Measurements from ENCODE around the gene TMTC2. TPM values are rescaled to one million over a fixed set of nuclear protein-coding genes. Genes with fewer than 3 reads are reported as not detected.

The TMTC2 gene
- total RNA-seq, 6 experiments from 2014 or later, result 0.75 to 3.2 (median 1.1) TPM

- H3K36me3 Mint-ChIP-seq (ENCODE audit: low read depth), result no peaks in the 10 kb centered on the region; the same call in 1 of the 2 replicates
- H3K9me3 Mint-ChIP-seq, result peaks cover 27% of the 10 kb centered on the region
- no peaks in the 10 kb centered on the region for H3K27me3 Mint-ChIP-seq (ENCODE audit: insufficient read depth)
- H3K27ac Mint-ChIP-seq, result no peak overlapping the region
- H3K4me3 Mint-ChIP-seq, result no peak overlapping the region
- H3K4me1 Mint-ChIP-seq (ENCODE audit: low read depth), result no peaks in the 10 kb centered on the region
- no peak for DNase-seq
- TF ChIP-seq CTCF (IDR thresholded peaks at IDR 0.05), result no peak
These were observed 60.0 kb downstream of the TMTC2 start for GRCh38 chr12:82746668-82747067.

- Mint-ChIP-seq H3K4me1 (ENCODE audit: low read depth) (no peaks in the 10 kb centered on the region), H3K4me3 (no peak overlapping the region), H3K27ac (no peak overlapping the region), H3K9me3 (peaks cover 17% of the 10 kb centered on the region), H3K36me3 (ENCODE audit: low read depth) (no peaks in the 10 kb centered on the region), H3K27me3 (ENCODE audit: insufficient read depth) (no peaks in the 10 kb centered on the region)
- DNase-seq, result no peak
- no peak for TF ChIP-seq CTCF (IDR thresholded peaks at IDR 0.05)
These were observed 62.3 kb downstream of the TMTC2 start for GRCh38 chr12:82749015-82749414.

- no peak for TF ChIP-seq CTCF (IDR thresholded peaks at IDR 0.05)
- Mint-ChIP-seq H3K4me3 (no peak overlapping the region), H3K36me3 (ENCODE audit: low read depth) (no peaks in the 10 kb centered on the region), H3K27me3 (ENCODE audit: insufficient read depth) (no peaks in the 10 kb centered on the region), H3K9me3 (peaks cover 17% of the 10 kb centered on the region), H3K4me1 (ENCODE audit: low read depth) (no peaks in the 10 kb centered on the region), H3K27ac (no peak overlapping the region)
- no peak for DNase-seq
These were observed 68.2 kb downstream of the TMTC2 start for GRCh38 chr12:82754856-82755255.

- H3K36me3 Mint-ChIP-seq (ENCODE audit: low read depth), result no peaks in the 10 kb centered on the region; the same call in 1 of the 2 replicates
- H3K9me3 Mint-ChIP-seq, result peaks cover 21% of the 10 kb centered on the region
- no peaks in the 10 kb centered on the region for H3K27me3 Mint-ChIP-seq (ENCODE audit: insufficient read depth)
- no peak overlapping the region for H3K4me3 Mint-ChIP-seq
- H3K4me1 Mint-ChIP-seq (ENCODE audit: low read depth), result no peaks in the 10 kb centered on the region
- no peak for DNase-seq
- TF ChIP-seq CTCF (IDR thresholded peaks at IDR 0.05), result no peak
- H3K27ac Mint-ChIP-seq, result no peak overlapping the region
These were observed 69.6 kb downstream of the TMTC2 start for GRCh38 chr12:82756303-82756702.

- Mint-ChIP-seq H3K36me3 (ENCODE audit: low read depth) (no peaks in the 10 kb centered on the region; the same call in 1 of the 2 replicates), H3K4me3 (no peak overlapping the region), H3K4me1 (ENCODE audit: low read depth) (no peaks in the 10 kb centered on the region), H3K27me3 (ENCODE audit: insufficient read depth) (no peaks in the 10 kb centered on the region), H3K9me3 (peaks cover 25% of the 10 kb centered on the region), H3K27ac (no peak overlapping the region)
- TF ChIP-seq CTCF (IDR thresholded peaks at IDR 0.05), result no peak
- no peak for DNase-seq
These were observed 70.4 kb downstream of the TMTC2 start for GRCh38 chr12:82757059-82757458.

- Mint-ChIP-seq H3K4me3 (no peak overlapping the region), H3K4me1 (ENCODE audit: low read depth) (no peaks in the 10 kb centered on the region), H3K9me3 (peaks cover 30% of the 10 kb centered on the region), H3K36me3 (ENCODE audit: low read depth) (no peaks in the 10 kb centered on the region; the same call in 1 of the 2 replicates), H3K27ac (no peak overlapping the region), H3K27me3 (ENCODE audit: insufficient read depth) (no peaks in the 10 kb centered on the region)
- DNase-seq, result no peak
- TF ChIP-seq CTCF (IDR thresholded peaks at IDR 0.05), result no peak
These were observed 71.0 kb downstream of the TMTC2 start for GRCh38 chr12:82757656-82758055.
